ENCODE results near the gene NRAS.

NRAS gene

GRCh38 chr1:114692947-114693346 lies 23.6 kb downstream of the NRAS start:
- no peak for TF ChIP-seq TAF1 (IDR thresholded peaks at IDR 0.05; ENCODE audit: low read depth, low read length)
- no peak for TF ChIP-seq SPI1 (IDR thresholded peaks at IDR 0.05; ENCODE audit: low read depth, low read length)
- TF ChIP-seq POU2F2 (IDR thresholded peaks at IDR 0.05; ENCODE audit: low read depth, low read length), result no peak
- TF ChIP-seq PAX5 (IDR thresholded peaks at IDR 0.05; ENCODE audit: insufficient read depth, low read length, severe bottlenecking), result no peak
- TF ChIP-seq POLR2AphosphoS5 (IDR thresholded peaks at IDR 0.05; ENCODE audit: low read depth, low read length), result no peak
- TF ChIP-seq POLR2A (IDR thresholded peaks at IDR 0.05; ENCODE audit: low read depth, low read length), result no peak
- FAIRE-seq, result no peak
- no peak for DNase-seq (ENCODE audit: insufficient read length, low spot score)

GRCh38 chr1:114691061-114691460 lies 25.5 kb downstream of the NRAS start:
- TF ChIP-seq POLR2A (IDR thresholded peaks at IDR 0.05; ENCODE audit: low read depth, low read length), result no peak
- TF ChIP-seq POU2F2 (IDR thresholded peaks at IDR 0.05; ENCODE audit: low read depth, low read length), result no peak
- no peak for TF ChIP-seq SPI1 (IDR thresholded peaks at IDR 0.05; ENCODE audit: low read depth, low read length)
- no peak for TF ChIP-seq POLR2AphosphoS5 (IDR thresholded peaks at IDR 0.05; ENCODE audit: low read depth, low read length)
- TF ChIP-seq PAX5 (IDR thresholded peaks at IDR 0.05; ENCODE audit: insufficient read depth, low read length, severe bottlenecking), result no peak
- no peak for TF ChIP-seq TAF1 (IDR thresholded peaks at IDR 0.05; ENCODE audit: low read depth, low read length)
- DNase-seq (ENCODE audit: insufficient read length, low spot score) (no peak), FAIRE-seq (no peak)

- DNase-seq (ENCODE audit: insufficient read length, low spot score), result no peak
- no peak for FAIRE-seq
- TF ChIP-seq POLR2AphosphoS5 (IDR thresholded peaks at IDR 0.05; ENCODE audit: low read depth, low read length) (no peak), SPI1 (IDR thresholded peaks at IDR 0.05; ENCODE audit: low read depth, low read length) (no peak), POU2F2 (IDR thresholded peaks at IDR 0.05; ENCODE audit: low read depth, low read length) (no peak), POLR2A (IDR thresholded peaks at IDR 0.05; ENCODE audit: low read depth, low read length) (no peak), TAF1 (IDR thresholded peaks at IDR 0.05; ENCODE audit: low read depth, low read length) (no peak), PAX5 (IDR thresholded peaks at IDR 0.05; ENCODE audit: insufficient read depth, low read length, severe bottlenecking) (no peak)
Observed at GRCh38 chr1:114690148-114690547, 26.4 kb downstream of the NRAS start.

DNA sequence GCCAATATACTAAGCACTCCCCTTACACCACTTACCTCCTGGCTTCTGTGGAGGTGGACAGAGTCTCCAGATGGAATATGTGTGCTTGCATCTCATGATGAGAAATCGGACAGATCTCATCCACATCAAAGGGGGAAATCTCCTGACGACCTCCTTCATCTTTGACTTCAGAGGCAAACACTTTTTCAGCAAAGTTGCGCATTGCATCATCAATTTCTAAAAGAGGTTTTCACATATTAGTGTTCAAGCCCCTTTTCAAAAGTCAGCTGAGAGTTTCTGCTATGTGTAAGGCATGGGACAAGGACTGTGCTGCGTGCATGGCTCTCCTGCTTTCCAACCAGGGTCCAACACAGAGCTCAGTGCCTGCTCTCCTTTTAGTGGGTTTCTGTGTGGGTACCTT lies 28.0 kb downstream of the NRAS start:
- no peak for FAIRE-seq
- no peak for TF ChIP-seq POLR2A (IDR thresholded peaks at IDR 0.05; ENCODE audit: low read depth, low read length)
- DNase-seq (ENCODE audit: insufficient read length, low spot score), result no peak

GRCh38 chr1:114685851-114686250 lies 30.7 kb downstream of the NRAS start:
- DNase-seq (ENCODE audit: insufficient read length, low spot score), result no peak
- no peak for FAIRE-seq
- no peak for TF ChIP-seq POLR2A (IDR thresholded peaks at IDR 0.05; ENCODE audit: low read depth, low read length)
- TF ChIP-seq POLR2AphosphoS5 (IDR thresholded peaks at IDR 0.05; ENCODE audit: low read depth, low read length), result no peak
- TF ChIP-seq SPI1 (IDR thresholded peaks at IDR 0.05; ENCODE audit: low read depth, low read length), result no peak
- no peak for TF ChIP-seq POU2F2 (IDR thresholded peaks at IDR 0.05; ENCODE audit: low read depth, low read length)
- no peak for TF ChIP-seq TAF1 (IDR thresholded peaks at IDR 0.05; ENCODE audit: low read depth, low read length)
- no peak for TF ChIP-seq PAX5 (IDR thresholded peaks at IDR 0.05; ENCODE audit: insufficient read depth, low read length, severe bottlenecking)

- TF ChIP-seq POLR2AphosphoS5 (IDR thresholded peaks at IDR 0.05; ENCODE audit: low read depth, low read length), result no peak
- TF ChIP-seq POU2F2 (IDR thresholded peaks at IDR 0.05; ENCODE audit: low read depth, low read length), result no peak
- TF ChIP-seq TAF1 (IDR thresholded peaks at IDR 0.05; ENCODE audit: low read depth, low read length), result no peak
- no peak for TF ChIP-seq PAX5 (IDR thresholded peaks at IDR 0.05; ENCODE audit: insufficient read depth, low read length, severe bottlenecking)
- no peak for TF ChIP-seq POLR2A (IDR thresholded peaks at IDR 0.05; ENCODE audit: low read depth, low read length)
- TF ChIP-seq SPI1 (IDR thresholded peaks at IDR 0.05; ENCODE audit: low read depth, low read length), result no peak
- FAIRE-seq, result no peak
Observed at GRCh38 chr1:114677691-114678090, 38.9 kb downstream of the NRAS start.

GRCh38 chr1:114676115-114676514 lies 40.5 kb downstream of the NRAS start:
- no peak for TF ChIP-seq POU2F2 (IDR thresholded peaks at IDR 0.05; ENCODE audit: low read depth, low read length)
- no peak for TF ChIP-seq POLR2AphosphoS5 (IDR thresholded peaks at IDR 0.05; ENCODE audit: low read depth, low read length)
- TF ChIP-seq SPI1 (IDR thresholded peaks at IDR 0.05; ENCODE audit: low read depth, low read length), result no peak
- no peak for TF ChIP-seq TAF1 (IDR thresholded peaks at IDR 0.05; ENCODE audit: low read depth, low read length)
- TF ChIP-seq PAX5 (IDR thresholded peaks at IDR 0.05; ENCODE audit: insufficient read depth, low read length, severe bottlenecking), result no peak
- TF ChIP-seq POLR2A (IDR thresholded peaks at IDR 0.05; ENCODE audit: low read depth, low read length), result no peak
- FAIRE-seq (no peak), DNase-seq (ENCODE audit: insufficient read length, low spot score) (no peak)

More at GRCh38 chr1:114677691-114678090, 38.9 kb downstream of the NRAS start:
- no peak for DNase-seq (ENCODE audit: insufficient read length, low spot score)

DNA sequence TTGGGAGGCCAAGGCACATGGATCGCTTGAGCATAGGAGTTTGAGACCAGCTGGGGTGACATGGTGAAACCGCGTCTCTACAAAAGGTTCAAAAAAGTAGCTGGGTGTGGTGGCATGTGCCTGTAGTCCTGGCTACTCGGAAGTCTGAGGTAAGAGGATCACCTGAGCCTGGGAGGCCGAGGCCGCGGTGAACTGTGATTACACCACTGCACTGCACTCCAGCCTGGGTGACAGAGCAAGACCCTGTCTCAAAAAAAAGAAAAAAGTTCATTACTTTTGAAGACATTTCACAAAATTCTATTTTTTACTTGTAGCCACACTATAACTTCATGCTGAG lies 44.7 kb downstream of the NRAS start:
- no peak for TF ChIP-seq POLR2A (IDR thresholded peaks at IDR 0.05; ENCODE audit: low read depth, low read length)
- no peak for TF ChIP-seq TAF1 (IDR thresholded peaks at IDR 0.05; ENCODE audit: low read depth, low read length)
- no peak for TF ChIP-seq PAX5 (IDR thresholded peaks at IDR 0.05; ENCODE audit: insufficient read depth, low read length, severe bottlenecking)
- TF ChIP-seq POLR2AphosphoS5 (IDR thresholded peaks at IDR 0.05; ENCODE audit: low read depth, low read length), result no peak
- TF ChIP-seq SPI1 (IDR thresholded peaks at IDR 0.05; ENCODE audit: low read depth, low read length), result no peak
- no peak for TF ChIP-seq POU2F2 (IDR thresholded peaks at IDR 0.05; ENCODE audit: low read depth, low read length)
- no peak for DNase-seq (ENCODE audit: insufficient read length, low spot score)
- FAIRE-seq, result no peak

- TF ChIP-seq SPI1 (IDR thresholded peaks at IDR 0.05; ENCODE audit: low read depth, low read length), result no peak
- TF ChIP-seq TAF1 (IDR thresholded peaks at IDR 0.05; ENCODE audit: low read depth, low read length), result no peak
- no peak for TF ChIP-seq POU2F2 (IDR thresholded peaks at IDR 0.05; ENCODE audit: low read depth, low read length)
- no peak for TF ChIP-seq POLR2AphosphoS5 (IDR thresholded peaks at IDR 0.05; ENCODE audit: low read depth, low read length)
- FAIRE-seq (no peak), DNase-seq (ENCODE audit: insufficient read length, low spot score) (no peak)
Observed at GRCh38 chr1:114671011-114671938, 45.3 kb downstream of the NRAS start.

Measured in GM12891 (cell line).